Hematopoietic multipotent progenitor cell treated with erythropoietin and hydrocortisone succinate and interleukin-3 and kit ligand, for 8 days (in vitro differentiated cells): ENCODE results near the gene PALM3.
"Not testable (repeated sequence)": the region's sequence is repeated elsewhere in the genome, so short reads cannot be mapped to it uniquely, and the experiment has no call there.

Experiments used
- DNase-seq: peaks from one replicate; pipeline ENCODE4 v3.0.0-alpha.2; 2015

The PALM3 gene

DNA sequence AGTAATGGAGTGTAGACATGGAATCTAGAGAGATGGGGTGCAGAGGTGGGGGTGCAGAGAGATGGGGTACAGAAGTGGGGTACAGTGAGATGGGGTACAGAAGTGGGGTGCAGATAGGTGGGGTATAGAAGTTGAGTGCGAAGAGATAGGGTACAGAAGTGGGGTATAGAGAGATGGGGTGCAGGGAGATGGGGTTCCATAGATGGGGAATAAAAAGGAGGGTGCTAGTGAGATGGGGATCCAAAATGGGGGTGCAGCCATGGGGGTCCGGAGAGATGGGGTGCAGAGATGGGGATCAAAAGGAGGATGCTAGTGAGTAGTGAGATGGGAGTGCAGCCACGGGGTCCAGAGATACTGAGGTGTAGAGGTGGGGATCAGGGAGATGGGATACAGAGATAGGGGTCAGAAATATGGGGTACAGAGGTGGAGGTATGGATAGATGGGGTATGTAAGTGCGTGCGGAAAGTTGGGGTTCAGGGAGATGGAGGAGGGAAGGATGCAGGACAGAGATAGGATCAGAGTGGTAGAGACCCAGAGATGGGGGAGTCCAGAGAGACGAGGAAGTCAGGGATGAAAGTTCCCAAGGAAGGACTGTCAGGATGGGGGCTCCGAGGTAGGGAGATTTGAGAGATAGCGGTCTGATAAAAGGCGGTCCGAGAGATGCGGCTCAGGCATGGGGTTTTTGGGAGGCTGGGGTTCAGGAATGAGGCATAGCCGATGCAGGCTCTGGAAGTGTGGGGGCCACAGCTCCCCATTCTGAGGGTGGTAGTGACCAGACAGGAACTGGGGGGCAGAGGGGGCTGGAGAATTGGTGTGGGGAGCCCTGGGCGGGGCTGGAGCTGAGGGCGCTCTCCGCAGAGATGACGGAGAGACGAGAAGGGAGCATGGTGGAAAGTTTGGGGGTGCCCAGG lies 3.4 kb downstream of the PALM3 start:
- no peak for DNase-seq

DNA sequence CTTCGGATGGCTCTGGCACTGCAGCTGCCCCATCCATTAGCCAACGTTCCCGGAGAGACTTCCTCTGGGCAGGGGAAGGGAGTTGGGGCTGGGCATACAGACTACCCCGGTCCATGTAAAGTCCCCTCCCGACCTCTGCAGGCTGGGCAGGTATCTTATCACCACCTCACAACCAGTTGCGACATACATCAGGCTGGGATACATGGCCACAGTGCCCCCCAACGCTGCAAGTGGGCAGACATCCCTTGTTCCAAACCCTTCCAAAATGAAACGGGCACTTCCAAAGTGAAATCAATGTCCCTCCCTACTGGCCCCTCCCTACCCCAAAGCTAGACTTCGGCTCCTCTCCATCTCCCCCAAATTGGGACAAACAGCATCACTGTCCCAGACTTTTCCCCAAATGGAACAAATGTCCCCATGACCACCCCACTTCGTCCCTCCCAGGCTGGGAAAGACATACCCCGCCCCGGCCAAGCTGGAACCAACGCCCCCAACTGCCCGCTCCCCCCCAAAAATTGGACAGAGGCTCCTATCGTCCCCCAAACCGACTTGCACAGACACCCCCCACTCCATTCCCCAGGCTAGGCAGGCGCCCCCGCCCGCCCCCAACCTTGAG lies 5.0 kb downstream of the PALM3 start:
- no peak for DNase-seq

DNA sequence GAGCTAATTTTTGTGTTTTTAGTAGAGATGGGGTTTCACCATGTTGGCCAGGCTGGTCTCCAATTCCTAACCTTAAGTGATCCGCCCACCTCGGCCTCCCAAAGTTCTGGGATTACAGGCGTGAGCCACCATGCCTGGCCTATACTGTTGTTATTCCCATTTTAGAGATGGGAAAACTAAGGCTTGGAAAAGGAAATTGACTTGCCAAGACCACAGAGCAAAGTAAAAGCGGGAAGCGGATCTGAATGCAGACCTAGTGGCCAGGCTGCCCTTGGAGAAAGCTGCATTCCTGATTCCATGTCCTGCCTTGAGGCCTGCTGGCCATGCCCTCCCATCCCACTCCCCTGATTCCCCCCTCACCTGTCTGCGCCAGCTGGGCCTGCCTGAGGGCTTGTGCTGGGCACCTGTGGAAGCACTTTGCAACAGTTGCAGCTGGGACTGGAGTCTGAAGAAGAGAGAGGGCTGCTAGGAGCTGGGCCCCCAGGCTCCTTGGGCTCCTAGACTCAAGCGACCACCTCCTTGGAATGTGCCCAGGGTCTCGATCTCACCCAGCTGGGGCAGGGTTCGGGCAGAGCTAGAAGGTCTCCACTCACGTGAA lies 5.7 kb downstream of the PALM3 start:
- no peak for DNase-seq

DNA sequence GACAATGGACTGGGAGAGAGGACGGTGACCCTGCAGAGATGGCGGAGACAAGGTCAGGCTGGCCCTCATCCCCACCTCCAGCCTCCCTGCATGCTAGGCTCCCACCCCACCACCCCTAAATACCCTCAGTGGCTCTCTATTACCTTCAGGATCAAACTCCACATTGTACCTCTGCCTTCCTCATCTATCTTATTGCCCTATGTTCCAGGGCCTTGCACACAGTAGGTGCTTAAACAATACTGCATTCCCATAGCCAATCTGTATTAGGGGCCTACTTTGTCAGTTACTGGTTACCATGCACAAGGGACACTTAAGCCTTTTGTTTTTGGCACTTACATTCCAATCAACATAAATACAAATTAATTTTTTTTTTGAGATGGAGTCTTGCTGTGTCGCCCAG lies 6.5 kb downstream of the PALM3 start:
- DNase-seq, result no peak

DNA sequence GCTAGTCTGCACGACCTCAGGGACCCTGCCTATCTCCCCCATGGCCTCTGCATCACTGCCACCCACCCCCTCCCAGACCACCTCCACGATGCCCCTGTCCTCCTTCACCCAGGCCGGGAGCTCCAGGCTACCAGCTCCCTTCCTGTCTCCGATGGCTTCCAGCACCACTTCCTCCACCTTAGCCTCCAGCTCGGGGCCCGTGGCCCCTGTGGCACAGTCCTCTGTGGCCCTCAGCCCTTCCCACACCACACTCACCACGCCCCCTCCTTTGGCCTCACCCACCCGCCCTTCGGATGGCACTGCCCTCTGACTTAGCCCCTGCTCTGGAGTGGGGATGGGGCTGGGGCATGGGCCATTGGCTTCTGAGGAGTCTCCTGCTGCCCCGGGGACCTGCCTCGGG lies 7.2 kb downstream of the PALM3 start:
- no peak for DNase-seq

DNA sequence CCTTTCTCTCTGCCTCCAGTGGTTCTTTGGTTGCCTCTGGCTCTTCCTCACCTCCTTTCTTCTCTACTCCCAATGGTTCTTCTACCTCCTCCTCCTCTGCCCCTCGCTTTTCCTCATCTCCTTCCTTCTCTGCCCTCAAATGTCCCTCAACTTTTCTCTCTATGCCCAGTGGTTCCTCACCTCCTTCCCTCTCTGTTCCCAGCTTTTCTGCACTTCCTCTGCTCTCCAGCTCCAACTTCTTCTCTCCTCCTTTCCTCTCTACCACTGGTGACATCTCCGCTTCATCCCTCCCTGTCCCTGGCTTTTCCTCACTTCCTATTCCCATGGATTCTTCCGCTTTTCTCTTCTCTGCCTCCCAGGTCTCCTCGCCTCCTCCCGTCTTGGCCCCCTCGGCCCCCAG lies 7.8 kb downstream of the PALM3 start:
- DNase-seq, result no peak

DNA sequence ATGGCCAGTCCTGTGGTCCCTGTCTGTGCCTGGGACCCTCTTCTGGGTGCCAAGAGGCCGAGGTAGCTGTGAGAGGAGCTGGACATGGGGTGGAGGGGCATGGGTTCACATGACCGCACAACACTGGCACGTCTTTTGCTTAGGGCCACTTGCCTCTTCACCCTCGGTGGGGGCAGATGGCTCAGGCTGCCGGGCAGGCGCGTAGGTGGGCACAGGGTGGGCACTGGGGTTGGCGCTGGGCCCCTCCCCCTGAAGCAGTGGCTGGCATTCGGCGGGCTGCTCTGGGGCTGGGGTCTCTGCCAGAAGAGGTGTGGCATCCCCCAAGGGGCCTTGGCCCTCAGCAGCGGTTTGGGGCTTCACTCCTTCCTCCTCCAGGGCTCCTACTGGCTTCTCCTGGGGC lies 8.4 kb downstream of the PALM3 start:
- no peak for DNase-seq

DNA sequence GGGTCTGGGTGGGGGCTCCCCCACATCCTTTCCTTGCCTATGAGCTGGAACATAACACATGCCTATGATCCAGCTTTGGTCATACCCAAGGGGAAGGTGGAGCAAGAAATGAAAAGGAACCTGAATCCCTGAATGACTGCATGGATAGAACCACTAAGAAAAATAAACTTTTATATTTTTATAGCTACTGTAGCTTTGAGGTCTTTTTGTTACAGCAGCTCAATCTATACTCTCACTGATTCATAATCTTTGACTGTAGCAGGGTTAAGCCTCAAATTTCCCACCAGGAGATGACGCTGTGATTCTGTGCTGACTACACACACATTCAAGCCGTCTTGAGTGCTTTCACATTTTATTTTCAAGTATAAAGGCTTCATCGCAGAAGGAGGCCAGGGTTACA lies 8.8 kb downstream of the PALM3 start:
- no peak for DNase-seq

DNA sequence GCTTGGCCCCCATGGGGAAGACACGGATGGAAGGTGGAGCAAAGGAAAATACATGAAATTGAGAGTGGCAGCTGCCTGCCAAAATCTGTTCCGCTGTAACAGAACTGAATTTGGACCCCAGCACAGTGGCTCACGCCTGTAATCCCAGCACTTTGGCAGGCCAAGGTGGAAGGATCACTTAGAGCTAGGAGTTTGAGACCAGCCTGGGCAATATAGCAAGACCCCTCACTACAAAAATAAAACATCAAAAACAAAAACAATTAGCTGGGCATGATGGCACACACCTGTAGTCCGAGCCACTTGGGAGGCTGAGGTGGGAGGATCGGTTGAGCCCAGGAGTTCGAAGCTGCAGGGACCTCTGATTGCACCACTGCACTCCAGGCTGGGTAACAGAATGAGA lies 9.4 kb downstream of the PALM3 start:
- DNase-seq, result no peak

DNA sequence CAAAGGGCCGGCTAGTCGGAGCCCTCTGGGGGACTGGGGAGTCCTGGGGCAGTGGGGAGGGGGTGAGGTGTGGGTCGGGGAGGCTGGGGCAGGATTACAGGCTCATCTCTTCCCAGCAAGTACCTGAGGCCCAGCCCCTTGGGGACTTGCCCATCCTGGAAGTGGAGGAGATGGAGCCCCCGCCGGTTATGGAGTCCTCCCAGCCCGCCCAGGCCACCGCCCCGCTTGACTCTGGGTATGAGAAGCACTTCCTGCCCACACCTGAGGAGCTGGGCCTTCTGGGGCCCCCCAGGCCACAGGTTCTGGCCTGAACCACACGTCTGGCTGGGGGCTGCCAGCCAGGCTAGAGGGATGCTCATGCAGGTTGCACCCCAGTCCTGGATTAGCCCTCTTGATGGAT lies 9.9 kb downstream of the PALM3 start:
- DNase-seq, result no peak

DNA sequence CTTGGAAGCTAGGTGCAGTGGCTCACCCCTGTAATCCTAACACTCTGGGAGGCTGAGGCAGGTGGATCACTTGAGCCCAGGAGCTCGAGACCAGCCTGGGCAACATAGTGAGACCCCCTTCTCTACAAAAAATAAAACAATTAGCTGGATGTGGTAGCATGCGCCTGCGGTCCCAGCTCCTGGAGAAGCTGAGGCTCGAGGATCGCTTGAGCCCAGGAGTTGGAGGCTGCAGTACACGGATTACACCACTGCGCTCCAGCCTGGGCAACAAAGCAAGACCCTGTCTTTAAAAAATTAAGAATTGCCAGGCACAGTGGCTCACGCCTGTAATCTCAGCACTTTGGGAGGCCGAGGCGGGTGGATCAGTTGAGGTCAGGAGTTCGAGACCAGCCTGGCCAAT lies 10.9 kb downstream of the PALM3 start:
- not testable (repeated sequence) for DNase-seq

DNA sequence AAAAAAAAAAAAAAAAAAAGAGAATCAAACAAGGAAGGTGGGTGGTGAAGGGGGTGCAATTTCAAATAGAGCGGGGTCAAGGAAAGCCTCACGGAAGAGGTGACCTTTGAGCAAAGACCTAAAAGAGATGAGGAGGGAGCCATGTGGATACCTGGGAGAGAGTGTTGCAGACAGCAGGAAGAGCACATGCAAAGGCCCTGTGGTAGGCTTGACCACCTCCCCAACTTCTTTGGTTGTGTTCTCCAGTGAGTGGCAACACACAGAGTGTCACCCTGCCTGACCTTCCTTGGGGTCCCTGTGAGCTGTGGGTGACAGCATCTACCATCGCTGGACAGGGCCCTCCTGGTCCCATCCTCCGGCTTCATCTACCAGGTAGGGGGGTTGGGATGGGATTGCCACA lies 11.4 kb downstream of the PALM3 start:
- no peak for DNase-seq

DNA sequence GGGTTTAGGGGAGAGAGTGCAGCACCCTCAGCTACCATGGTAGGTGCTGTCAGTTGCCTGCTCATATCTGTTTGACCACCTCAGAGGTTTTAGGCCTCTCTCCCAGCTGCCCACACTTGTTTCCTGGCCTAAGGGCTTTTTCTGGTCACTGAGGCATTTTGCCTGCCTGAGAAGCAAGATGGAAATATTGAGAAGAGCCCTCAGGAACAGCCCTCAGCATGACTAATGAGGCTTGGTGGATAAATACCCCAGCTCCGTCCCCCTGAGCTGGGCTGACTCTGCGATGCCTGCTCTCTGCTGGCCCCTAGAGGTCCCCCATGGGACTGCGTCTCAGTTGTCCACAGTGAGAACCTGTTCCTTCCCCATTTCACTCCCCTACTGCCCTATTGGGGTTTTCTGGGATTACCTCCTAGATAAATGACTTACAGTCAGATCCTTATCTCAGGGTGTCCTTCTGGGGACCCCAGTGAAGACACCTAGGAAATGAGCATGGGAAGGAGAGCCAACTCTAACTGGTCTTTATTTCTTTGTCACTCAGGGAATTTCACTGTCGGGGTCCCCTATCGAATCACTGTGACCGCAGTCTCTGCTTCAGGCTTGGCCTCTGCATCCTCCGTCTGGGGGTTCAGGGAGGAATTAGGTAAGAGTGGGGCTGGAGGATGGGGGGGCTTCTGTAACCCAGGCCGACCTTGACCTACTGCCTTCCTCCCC lies 13.3 kb downstream of the PALM3 start:
- DNase-seq, result peak; percentile 65

DNA sequence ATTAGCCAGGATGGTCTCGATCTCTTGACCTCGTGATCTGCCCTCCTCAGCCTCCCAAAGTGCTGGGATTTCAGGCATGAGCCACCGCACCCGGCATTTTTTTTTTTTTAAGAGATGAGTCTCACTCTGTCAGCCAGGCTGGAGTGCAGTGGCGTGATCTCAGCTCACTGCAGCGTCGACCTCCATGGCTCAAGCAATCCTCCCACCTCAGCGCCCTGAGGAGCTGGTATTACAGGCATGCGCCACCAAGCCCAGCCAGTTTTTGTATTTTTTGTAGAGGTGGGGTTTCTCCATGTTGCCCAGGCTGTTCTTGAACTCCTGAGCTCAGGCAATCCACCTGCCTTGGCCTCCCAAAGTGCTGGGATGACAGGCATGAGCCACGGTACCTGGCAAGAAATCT lies 14.0 kb downstream of the PALM3 start:
- DNase-seq, result not testable (repeated sequence)

DNA sequence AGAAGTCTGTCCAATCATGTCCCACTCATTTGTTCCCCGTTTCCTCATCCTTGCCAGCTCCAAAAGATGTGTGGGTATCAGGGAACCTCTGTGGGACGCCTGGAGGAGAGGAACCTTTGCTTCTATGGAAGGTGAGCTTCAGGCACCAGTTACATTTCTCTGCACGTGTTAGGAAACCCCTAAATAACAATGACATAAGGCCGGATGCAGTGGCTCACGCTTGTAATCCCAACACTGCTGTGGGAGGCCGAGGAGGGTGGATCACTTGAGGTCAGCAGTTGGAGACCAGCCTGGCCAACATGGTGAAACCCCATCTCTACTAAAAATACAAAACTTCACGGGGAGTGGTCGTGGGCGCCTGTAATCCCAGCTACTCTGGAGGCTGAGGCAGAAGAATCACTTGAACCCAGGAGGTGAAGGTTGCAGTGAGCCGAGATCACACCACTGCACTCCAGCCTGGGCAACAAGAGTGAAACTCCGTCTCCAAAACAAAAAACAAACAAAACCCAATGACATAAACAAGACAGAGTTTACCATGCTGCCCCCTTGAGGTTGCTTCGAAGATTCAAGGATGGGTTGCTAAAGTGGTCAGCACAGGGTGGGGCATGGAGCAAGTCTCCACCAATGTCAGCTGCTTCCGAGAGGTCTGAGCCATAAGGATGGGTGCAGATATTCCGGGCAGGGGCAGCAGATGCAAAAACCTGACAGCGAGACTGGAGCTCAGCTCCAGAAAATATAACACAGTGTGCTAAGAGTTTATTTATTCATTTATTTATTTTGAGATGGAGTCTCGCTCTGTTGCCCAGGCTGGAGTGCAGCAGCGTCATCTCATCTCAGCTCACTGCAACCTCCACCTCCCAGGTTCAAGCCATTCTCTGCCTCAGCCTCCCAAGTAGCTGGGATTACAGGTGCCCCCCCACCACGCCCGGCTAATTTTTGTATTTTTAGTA lies 18.9 kb downstream of the PALM3 start:
- DNase-seq, result peak; percentile 83

DNA sequence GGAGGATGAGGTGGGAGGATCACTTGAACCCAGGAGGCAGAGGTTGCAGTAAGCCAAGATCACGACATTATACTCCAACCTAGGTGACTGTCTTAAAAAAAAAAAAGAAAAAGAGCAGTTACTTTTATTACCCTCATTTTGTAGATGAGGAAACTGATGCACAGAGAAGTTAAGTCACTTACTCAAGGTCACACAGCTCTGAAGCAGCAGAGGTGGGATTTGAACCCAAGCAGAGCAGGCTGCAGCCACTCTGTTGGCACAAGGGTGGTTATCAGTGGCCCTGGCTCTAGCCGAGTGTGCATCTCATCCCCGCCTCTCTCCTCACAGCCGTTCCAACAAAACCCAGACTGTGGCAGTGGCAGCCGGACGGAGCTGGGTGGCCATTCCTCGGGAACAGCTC lies 22.7 kb downstream of the PALM3 start:
- no peak for DNase-seq

DNA sequence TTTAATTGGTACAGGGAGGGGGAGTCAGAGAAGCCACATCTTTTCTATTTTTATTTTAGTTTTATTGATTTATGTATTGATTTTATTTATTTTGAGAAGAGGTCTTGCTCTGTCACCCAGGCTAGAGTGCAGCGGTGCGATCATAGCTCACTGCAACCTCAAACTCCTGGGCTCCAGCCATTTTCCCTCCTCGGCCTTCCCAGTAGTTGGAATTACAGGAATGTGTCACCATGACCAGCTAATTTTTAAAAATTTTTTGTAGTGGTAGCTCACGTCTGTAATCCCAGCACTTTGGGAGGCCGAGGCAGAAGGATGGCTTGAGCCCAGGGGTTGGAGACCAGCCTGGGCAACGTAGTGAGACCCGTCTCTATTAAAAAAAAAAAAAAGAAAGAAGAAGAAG lies 26.2 kb downstream of the PALM3 start:
- DNase-seq, result no peak

DNA sequence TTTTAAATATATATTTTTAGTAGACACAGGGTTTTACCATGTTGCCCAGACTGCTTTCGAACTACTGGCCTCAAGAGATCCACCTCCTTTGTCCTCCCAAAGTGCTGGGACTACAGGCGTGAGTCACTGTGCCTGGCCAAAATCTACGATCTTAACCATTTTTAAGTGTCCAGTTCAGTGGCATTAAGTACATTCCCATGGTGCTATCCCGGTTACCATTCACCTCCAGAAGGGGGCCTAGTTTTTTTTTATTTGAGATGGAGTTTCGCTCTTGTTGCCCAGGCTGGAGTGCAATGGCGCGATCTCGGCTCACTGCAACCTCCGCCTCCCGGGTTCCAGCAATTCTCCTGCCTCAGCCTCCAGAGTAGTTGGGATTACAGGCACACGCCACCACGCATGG lies 26.7 kb downstream of the PALM3 start:
- DNase-seq, result not testable (repeated sequence)

DNA sequence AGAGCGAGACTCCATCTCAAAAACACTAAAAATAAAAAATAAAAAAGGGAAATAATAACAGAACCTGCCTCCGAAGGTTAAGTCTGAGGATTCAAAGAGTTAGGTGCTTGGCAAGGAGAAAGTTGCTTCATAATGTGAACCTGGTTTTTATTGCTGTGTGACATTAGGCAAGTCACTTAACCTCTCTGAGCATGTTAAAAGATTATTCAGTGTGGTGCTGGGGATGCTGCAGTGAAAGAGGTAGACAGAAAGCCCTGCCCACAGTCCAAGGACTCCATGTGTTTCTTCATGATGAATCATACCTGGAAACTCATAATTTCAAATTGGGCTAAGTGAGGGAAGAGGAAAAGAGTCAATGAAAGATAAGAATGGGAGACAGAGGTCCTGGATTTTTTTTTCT lies 27.9 kb downstream of the PALM3 start:
- DNase-seq, result no peak

DNA sequence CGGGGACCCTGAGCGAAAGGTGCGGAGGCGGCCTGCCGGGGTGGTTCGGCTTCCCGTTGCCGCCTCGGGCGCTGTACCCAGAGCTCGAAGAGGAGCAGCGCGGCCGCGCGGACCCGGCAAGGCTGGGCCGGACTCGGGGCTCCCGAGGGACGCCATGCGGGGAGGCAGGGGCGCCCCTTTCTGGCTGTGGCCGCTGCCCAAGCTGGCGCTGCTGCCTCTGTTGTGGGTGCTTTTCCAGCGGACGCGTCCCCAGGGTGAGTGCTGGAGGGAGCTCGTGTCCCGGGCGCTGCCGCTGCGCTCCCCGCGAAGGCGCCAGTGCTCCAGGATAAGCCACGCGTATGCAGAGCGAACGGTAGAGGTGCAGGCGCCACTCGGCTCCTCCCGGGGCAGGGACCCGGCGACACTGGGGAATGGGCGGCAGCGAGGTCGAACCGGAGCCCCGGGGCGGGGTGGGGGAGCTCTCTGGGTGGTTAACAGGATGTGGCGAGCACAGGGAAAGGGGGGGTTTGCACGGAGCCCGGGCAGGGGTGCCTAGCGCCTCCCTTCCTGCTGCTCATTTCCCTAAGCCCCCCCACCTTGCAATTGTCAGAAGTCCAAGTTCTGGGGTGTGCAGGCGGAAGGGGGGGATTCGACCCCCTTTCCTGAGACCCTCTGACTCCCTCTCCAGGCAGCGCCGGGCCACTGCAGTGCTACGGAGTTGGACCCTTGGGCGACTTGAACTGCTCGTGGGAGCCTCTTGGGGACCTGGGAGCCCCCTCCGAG lies 30.0 kb downstream of the PALM3 start, which contains the start of gene IL27RA:
Gene IL27RA (plus strand): TSS at position 44 of the 762 bp plus-strand sequence. CDS start 111 bp downstream, at position 155.
- DNase-seq, result peak; percentile 77

DNA sequence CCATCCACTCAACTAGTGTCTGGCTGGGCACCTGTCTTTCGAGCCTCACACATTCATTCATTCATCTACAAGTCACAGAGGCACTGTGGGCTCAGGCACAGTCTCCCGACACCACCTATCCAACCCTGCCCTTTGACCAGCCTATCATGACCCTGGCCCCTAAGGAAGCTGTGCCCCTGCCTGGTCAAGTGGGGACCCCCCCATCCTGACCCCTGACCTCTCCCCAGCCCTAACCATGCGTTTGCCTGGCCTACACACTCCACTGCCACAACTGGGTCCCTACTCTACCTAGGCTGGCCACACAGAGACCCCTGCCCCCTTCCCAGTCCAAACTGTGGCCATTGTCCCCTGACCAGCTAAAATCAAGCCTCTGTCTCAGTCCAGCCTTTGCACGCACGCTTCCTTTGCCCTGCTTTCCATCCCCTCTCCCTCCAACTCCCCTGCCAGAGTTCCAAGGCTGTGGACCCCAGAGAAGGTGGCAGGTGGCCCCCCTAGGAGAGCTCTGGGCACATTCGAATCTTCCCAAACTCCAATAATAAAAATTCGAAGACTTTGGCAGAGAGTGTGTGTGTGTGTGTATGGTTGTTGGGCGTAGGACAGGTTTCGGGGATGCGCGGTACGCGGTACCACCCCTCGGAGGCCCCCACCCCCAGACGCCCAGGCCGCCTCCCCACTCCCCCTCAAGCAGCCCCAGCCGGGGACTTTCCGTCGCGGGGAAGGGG lies 30.7 kb downstream of the PALM3 start:
- DNase-seq, result no peak
